ENCODE results near the gene ARHGAP18. TPM values are rescaled to one million over a fixed set of nuclear protein-coding genes. Genes with fewer than 3 reads are reported as not detected.

Gene ARHGAP18
- total and polyA plus RNA-seq, 10 of the 15 experiments (the other 5 are each of a cell fraction or from before 2014, with no cell fraction given) = 18.2 to 52.2 (median 31.7) TPM

DNA sequence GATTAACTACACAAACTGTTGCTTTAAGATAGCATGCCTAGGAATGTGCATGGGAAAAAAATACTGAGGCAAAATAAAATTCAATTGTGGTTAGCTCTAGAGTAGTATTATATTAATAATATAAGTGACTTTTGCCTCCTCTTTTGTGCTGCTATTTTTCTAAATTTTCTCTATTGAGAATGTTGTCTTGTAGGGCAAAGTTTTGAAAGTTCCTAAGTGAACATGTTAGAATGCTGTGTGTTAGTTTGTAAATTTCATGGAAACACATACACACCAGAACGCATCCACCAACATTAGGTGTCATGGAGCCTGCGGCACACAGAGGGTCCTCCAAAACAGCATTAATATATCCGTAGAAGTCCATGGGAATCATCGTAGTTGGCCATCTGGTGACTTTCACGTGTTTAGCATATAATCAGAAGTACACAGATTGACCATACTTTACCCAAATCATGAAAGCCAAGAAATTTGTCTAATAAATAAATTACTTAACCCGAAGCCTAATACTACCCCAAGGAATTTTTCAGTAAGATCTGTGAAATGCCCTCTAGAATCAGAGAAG, 25.6 kb downstream of the ARHGAP18 start (continued):
- TF ChIP-seq MLLT1 (IDR thresholded peaks at IDR 0.05) = no peak
- TF ChIP-seq BRCA1 (IDR thresholded peaks at IDR 0.05; ENCODE audit: low read depth, low read length) = no peak
- TF ChIP-seq ESRRA (IDR thresholded peaks at IDR 0.05; ENCODE audit: low read length) = no peak
- 0 out of 2 replicates have a peak, but pooled peaks have one; percentile 24 for TF ChIP-seq CHD1 (IDR thresholded peaks at IDR 0.05; ENCODE audit: low read depth, low read length)
- no peak for TF ChIP-seq RAD21 (IDR thresholded peaks at IDR 0.05; ENCODE audit: insufficient read depth, low read depth, low read length)
- no peak for TF ChIP-seq FOXK2 (IDR thresholded peaks at IDR 0.05)
- TF ChIP-seq NFIC (IDR thresholded peaks at IDR 0.05; ENCODE audit: low read depth, low read length) = peak; percentile 47
- no peak for TF ChIP-seq CHD2 (IDR thresholded peaks at IDR 0.05; ENCODE audit: borderline replicate concordance, low read depth, low read length)
- no peak for TF ChIP-seq MYC (IDR thresholded peaks at IDR 0.05; ENCODE audit: insufficient read depth, insufficient read length, insufficient replicate concordance, low read length, severe bottlenecking)
- TF ChIP-seq ZNF687 (IDR thresholded peaks at IDR 0.05) = 0 out of 2 replicates have a peak, but pooled peaks have one; percentile 5
- no peak for TF ChIP-seq NR2F1 (conservative IDR thresholded peaks at IDR 0.05)
- TF ChIP-seq POLR2A (IDR thresholded peaks at IDR 0.05; ENCODE audit: low read depth, low read length) = no peak
- peak; percentile 10 for TF ChIP-seq E2F8 (IDR thresholded peaks at IDR 0.05; ENCODE audit: low read depth, partially characterized antibody)
- TF ChIP-seq ZNF207 (IDR thresholded peaks at IDR 0.05; ENCODE audit: borderline replicate concordance) = no peak
- TF ChIP-seq MXI1 (IDR thresholded peaks at IDR 0.05; ENCODE audit: low read depth, low read length) = no peak
- peak; percentile 47; the same call in 1 of the 2 replicates for TF ChIP-seq PAX8 (IDR thresholded peaks at IDR 0.05)
- 0 out of 2 replicates have a peak, but pooled peaks have one; percentile 11 for TF ChIP-seq SMARCA5 (IDR thresholded peaks at IDR 0.05)
- TF ChIP-seq ETV6 (conservative IDR thresholded peaks at IDR 0.05 in 1 of 2, IDR thresholded peaks at IDR 0.05 in 1 of 2; ENCODE audit: borderline replicate concordance in 1 of 2, low read depth in 1 of 2) = no peak
- TF ChIP-seq MEF2B (IDR thresholded peaks at IDR 0.05; ENCODE audit: partially characterized antibody, poor library complexity, severe bottlenecking) = no peak
- TF ChIP-seq STAT3 (IDR thresholded peaks at IDR 0.05; ENCODE audit: low read depth, low read length) = no peak
- TF ChIP-seq PBX3 (IDR thresholded peaks at IDR 0.05; ENCODE audit: insufficient replicate concordance, low read depth, low read length) = no peak
- no peak for TF ChIP-seq ZNF274 (IDR thresholded peaks at IDR 0.05; ENCODE audit: insufficient read depth, insufficient read length)

Measured in GM12878 (cell line).